Activated effector memory CD4-positive, alpha-beta T cell treated with anti-CD3 and anti-CD28 coated beads, Interleukin-2, amount 50 U/mL, for 16 hours (primary cell): ENCODE data around the gene HTRA1.

Experiments used
- DNase-seq: peaks from one replicate; pipeline ENCODE4 v3.0.0-alpha.2; 2020

HTRA1 gene

GRCh38 chr10:122497241-122497640 lies 35.9 kb downstream of the HTRA1 start:
- no peak for DNase-seq

- DNase-seq = no peak
Measured at GRCh38 chr10:122498521-122498920, 37.2 kb downstream of the HTRA1 start.

GRCh38 chr10:122499012-122499411 lies 37.7 kb downstream of the HTRA1 start:
- no peak for DNase-seq

- DNase-seq = no peak
Measured at GRCh38 chr10:122499491-122499941, 38.2 kb downstream of the HTRA1 start.

DNA sequence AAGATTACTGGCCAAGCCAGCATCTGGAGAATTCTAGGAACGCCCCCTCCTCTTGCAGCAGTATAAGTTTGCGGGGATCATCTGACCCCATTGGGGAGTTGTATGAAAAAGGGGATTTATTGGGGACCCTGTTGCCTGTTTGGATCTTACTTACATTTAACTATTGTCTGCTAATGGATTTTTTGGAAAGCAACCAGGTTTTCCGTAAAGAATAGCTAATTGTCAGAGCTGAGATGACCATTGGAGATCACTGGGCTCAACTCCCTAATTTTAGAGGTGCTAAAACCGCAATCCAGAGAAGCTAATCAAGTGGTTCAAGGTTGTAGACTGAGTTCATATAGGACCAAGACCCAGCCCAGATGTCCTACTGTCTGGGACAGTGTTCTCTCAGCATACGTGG lies 38.8 kb downstream of the HTRA1 start:
- no peak for DNase-seq

DNA sequence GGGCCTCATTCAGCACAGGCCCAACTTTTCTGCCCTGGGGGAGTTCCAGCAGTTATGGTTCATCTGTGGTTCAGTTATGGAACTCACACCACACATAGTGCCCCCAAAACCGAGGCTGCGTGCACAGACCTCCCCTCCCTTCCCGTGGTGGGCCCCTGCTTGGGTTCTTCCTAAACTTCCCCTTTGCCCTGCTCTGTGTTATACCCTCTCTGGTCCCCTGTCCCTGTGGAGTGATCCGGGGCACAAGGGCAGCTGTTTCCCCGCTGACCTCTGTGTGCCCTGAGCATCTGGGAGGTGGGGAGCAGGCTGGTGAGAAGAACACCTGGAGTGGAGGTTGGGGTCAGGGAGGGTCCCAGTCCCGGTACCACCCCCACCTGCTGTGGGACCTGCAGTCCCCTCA lies 39.4 kb downstream of the HTRA1 start:
- DNase-seq = no peak

- DNase-seq = no peak
Measured at GRCh38 chr10:122503012-122503411, 41.7 kb downstream of the HTRA1 start.

GRCh38 chr10:122503886-122504609 lies 42.7 kb downstream of the HTRA1 start:
- no peak for DNase-seq

GRCh38 chr10:122504610-122504950 lies 43.2 kb downstream of the HTRA1 start:
- DNase-seq = no peak

GRCh38 chr10:122505011-122505410 lies 43.7 kb downstream of the HTRA1 start:
- DNase-seq = no peak

DNA sequence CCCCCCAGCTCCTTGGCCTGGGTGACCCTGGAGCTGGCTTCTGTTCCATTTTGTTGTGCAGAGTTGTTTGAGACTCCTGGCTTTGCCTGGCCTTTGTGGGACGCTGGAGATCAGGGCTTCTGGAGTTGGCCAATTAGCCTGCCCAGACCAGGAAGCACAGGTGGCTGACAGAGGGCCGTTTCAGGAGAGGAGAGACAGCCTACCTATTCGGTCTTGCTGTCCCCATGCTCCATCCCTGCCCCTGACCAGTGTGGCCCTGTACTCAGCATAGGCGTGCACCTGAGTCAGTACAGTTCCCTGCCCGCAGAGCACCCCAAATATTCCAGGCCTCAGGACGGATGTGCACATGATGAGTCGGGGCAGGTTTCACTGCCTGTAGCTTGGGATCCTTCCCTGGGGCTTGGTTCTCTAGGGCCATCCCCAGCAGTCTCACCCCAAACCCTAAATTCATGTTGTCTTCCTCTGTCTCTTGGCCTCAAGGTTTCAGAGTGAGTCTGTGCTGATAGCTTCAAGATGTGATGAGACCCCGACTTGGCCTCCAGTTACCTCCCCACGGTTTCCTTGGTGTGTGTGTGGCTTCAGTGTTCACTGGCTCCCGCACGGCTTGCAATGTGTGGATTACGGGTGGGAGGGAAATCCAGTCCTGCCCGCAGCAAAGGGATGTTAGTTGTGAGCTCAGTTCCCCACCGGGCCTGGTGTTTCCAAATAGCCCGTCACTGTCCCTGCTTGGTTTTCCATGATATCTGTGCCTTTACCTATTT lies 44.7 kb downstream of the HTRA1 start:
- DNase-seq = no peak

DNA sequence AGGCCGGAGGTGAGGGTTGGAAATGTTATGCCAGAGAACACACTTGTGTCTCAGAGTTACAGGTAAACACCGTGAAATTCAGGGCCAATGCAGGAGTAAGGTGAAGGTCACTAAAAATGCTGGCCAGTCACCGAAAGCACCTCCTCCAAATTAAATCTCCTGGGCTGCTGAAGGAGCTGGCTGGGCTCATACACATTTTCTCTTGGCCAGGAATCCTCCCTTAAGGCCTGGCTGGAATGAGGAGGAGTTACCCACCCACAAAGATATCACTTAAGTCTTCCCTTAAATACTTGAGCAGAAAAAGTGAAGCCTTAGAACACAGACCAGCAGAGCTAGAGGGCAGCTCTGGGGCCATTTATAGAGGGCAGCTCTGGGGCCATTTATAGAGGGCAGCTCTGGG lies 46.3 kb downstream of the HTRA1 start:
- no peak for DNase-seq

DNA sequence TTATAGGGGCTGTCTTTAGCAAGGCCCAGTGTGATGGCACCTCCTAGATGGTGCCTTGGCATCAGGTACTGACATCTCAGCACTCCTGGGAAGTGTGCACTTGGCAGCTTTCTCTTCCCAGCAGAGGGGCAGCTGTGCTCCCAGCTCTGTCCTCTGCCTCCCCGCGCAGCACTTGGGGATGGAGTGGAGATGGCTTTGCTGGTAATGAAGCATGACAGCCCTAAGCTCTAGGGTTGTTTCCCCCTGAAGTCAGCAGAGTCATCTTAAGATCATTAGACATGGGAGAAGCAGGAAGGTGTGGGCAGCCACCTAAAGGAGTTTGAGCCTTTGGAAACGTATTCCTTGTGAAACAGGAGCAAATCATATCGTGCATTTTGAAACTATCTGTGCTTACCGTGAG lies 46.7 kb downstream of the HTRA1 start:
- no peak for DNase-seq

GRCh38 chr10:122509323-122509722 lies 48.0 kb downstream of the HTRA1 start:
- DNase-seq = no peak

DNA sequence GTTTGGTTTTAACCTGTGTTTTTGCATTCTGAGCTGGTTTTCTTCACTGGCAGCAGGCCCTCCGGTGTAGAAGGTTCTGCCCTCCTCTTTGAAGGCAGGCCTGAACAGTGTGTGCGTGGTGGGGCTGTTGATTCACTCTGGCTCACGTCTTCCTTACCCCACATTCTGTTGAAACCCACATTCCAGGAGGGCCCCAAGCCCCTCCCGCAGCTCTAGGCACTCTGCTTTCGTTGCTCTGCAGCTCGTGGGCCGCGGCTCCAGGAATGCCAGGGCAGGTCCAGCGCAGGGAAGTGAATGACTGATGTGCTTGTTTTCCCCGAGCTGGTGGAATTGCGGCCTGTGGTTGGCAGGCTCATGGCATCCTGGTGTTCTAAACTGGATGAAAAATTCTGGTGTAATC lies 49.0 kb downstream of the HTRA1 start:
- no peak for DNase-seq

GRCh38 chr10:122510736-122511135 lies 49.4 kb downstream of the HTRA1 start:
- DNase-seq = no peak

- DNase-seq = no peak
Measured at GRCh38 chr10:122513053-122513452, 51.7 kb downstream of the HTRA1 start.

DNA sequence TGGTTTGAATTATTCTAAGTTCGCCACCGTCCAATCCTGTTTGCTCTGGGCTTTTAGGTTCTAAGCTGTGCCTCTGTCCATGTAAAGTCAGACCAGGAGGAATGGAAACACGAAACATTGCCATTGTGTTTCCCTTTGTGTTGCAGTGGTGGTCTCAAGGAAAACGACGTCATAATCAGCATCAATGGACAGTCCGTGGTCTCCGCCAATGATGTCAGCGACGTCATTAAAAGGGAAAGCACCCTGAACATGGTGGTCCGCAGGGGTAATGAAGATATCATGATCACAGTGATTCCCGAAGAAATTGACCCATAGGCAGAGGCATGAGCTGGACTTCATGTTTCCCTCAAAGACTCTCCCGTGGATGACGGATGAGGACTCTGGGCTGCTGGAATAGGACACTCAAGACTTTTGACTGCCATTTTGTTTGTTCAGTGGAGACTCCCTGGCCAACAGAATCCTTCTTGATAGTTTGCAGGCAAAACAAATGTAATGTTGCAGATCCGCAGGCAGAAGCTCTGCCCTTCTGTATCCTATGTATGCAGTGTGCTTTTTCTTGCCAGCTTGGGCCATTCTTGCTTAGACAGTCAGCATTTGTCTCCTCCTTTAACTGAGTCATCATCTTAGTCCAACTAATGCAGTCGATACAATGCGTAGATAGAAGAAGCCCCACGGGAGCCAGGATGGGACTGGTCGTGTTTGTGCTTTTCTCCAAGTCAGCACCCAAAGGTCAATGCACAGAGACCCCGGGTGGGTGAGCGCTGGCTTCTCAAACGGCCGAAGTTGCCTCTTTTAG lies 52.9 kb downstream of the HTRA1 start:
- DNase-seq = no peak

GRCh38 chr10:122515022-122515424 lies 53.7 kb downstream of the HTRA1 start:
- no peak for DNase-seq

- DNase-seq = peak; percentile 85
Measured at GRCh38 chr10:122515588-122516231, 54.4 kb downstream of the HTRA1 start.

GRCh38 chr10:122516734-122517133 lies 55.4 kb downstream of the HTRA1 start:
- no peak for DNase-seq

- no peak for DNase-seq
Measured at GRCh38 chr10:122519144-122519543, 57.8 kb downstream of the HTRA1 start.

- DNase-seq = no peak
Measured at GRCh38 chr10:122519873-122520272, 58.5 kb downstream of the HTRA1 start.
